WI38 (cell line): ENCODE results near the gene PTHLH.

Source experiments
- H3K4me3 ChIP-seq: 2 replicates; pipeline ENCODE4 v1.5.1; 2011; ENCODE audit warnings: low read depth, mild to moderate bottlenecking, control low read depth, low read length
- TF ChIP-seq, protein P1 (sequence below): IDR thresholded peaks from 2 replicates; pipeline ENCODE4 v1.5.1; 2012; ENCODE audit warnings: low read depth, mild to moderate bottlenecking, control low read depth, low read length

The PTHLH gene

DNA sequence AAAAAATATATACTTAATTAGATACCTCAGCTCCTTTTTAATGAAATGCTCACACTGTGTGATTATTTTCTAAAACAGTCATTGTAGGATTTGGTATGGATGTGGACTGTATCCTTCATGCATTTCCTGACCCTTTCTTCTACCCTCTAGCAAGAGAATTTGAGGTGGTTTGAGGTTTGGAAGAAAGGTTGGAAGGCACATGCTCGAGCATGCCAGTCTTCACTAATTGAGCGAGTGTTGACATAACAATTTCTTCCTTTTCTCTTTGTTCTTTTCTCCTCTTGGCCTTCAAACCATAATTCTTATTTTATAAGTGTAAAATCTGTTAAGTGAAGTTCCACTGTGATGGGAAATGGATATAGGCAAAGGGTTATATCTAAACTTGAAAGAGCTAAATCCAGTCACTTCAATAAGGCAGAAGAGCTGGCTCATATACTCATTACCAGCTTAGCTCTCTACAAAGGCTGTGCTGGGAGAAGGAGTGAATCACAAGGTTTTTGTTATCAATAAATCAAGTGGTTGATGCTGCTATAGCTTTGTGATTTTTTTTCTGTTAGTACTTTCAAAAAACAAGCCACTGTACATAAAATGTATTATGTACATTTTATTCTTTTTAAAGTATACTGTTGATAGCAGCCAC, 16.2 kb upstream of the PTHLH start:
- TF ChIP-seq, protein P1, sequence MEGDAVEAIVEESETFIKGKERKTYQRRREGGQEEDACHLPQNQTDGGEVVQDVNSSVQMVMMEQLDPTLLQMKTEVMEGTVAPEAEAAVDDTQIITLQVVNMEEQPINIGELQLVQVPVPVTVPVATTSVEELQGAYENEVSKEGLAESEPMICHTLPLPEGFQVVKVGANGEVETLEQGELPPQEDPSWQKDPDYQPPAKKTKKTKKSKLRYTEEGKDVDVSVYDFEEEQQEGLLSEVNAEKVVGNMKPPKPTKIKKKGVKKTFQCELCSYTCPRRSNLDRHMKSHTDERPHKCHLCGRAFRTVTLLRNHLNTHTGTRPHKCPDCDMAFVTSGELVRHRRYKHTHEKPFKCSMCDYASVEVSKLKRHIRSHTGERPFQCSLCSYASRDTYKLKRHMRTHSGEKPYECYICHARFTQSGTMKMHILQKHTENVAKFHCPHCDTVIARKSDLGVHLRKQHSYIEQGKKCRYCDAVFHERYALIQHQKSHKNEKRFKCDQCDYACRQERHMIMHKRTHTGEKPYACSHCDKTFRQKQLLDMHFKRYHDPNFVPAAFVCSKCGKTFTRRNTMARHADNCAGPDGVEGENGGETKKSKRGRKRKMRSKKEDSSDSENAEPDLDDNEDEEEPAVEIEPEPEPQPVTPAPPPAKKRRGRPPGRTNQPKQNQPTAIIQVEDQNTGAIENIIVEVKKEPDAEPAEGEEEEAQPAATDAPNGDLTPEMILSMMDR = no peak
- no peak overlapping the region for H3K4me3 ChIP-seq

DNA sequence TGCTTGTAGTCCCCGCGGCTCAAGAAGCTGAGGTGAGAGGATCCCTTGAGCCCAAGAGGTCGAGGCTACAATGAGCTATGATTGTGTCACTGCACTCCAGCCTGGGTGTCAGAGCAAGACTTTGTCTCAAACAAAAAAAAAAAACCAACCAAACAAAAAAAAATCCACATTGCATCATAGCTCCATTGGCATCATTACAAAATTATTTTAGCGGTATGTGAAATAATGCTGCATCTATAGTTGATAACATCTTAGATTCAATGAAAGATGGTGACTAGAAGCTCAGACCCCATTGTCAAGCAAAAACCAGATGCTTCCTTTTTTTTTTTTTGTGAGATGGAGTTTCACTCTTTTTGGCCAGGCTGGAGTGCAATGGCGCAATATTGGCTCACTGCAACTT, 14.8 kb upstream of the PTHLH start:
- H3K4me3 ChIP-seq = no peak overlapping the region
- TF ChIP-seq, protein P1 = no peak

DNA sequence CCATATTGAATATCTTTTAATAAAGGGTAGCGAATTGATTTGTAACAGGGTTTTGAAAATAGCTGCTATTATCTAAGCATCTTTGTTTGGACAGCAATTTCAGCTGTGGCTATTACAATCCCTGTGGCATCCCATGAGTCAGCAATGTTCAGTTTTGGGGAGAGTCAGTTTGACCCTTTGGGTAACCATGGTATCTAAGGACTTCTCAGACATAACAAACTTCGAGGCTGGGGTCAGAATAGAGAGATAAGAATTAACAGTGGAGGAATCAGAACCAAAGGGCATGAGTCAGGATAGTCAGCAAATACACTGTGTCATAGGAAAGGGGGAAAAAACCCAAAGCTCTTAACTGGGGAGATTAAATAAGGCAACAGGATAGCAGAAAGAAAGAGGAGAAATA, 11.7 kb upstream of the PTHLH start:
- TF ChIP-seq, protein P1 = no peak

DNA sequence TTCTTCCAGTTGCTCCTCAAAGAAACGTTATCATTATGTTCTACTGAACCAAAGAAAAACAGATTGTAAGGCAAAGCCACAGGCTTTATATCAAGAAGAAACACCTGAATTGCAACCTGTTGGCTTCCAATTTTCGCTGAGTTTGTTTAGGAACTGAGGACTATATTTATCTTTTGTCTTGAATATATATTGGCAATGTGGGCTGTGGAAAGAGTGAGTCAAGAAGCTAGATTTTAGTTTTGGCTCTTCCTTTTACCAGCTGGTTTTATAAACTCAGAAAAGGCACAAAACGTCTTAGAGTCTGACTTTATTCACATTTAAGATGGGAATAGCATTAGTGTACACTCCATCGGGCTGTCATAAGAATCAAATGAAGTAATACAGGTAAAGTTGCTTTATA, 10.4 kb upstream of the PTHLH start:
- no peak overlapping the region for H3K4me3 ChIP-seq
- TF ChIP-seq, protein P1 = no peak

More for the DNA sequence above, 11.7 kb upstream of the PTHLH start:
- H3K4me3 ChIP-seq = no peak overlapping the region

DNA sequence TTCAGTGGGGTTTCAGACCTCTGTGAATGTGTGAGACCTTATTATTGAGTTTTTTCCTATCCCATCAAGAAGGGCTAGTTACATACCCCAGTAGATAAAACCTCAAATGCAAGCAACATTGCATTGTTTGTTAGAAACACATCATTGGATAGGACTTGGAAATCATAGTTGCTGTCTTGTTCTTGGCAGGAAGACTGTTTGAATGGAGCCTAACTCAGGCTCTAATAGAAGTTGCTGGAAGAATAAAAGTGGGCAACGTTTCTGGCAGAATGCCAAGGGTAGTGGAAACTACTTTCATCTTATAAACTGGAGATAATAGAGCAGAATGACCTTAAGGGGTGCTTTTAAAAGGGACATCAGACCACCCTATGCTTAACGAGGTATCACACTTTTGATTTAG, 9.9 kb upstream of the PTHLH start:
- TF ChIP-seq, protein P1 = no peak
- no peak overlapping the region for H3K4me3 ChIP-seq

DNA sequence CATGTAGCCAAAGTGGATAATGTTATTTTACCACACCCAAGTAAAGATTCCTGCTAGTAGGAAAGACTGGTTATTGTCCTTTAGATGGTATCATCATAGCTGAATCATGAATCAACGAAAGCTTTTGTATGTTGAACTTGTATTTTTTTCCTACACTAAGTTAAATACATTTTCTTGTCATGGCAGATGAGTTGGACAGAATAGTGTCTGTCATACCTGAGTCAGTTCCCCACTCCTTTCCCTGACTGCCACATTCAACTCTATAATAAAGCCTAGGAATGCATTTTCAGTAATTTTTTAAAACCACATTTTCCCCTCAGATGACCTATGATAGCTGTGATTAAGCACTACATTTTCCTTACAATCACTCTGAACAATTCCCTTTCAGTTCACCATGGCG, 9.3 kb upstream of the PTHLH start:
- no peak overlapping the region for H3K4me3 ChIP-seq
- TF ChIP-seq, protein P1 = no peak

DNA sequence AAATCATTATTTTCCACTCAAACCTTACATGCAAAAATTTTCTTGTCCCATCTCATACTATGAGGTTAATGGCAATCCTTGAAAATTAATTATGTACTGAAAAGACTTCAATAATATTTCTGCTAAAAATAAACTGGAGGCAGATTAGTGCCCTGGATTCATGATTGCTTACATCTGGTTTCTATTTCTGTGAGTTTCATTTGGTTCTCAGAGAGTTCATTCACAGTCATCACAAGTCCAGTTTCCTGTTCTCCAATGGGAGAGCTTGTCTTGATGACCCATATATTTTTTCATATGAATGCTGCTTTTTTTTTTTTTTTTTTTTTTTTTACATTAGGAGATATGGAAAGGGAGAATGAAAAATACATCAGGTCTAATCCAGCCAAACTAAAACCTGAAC, 6.6 kb upstream of the PTHLH start:
- TF ChIP-seq, protein P1 = no peak
- no peak overlapping the region for H3K4me3 ChIP-seq
